ENCODE data around the gene VAMP1.

- TF ChIP-seq BHLHE40 (IDR thresholded peaks at IDR 0.05; ENCODE audit: borderline replicate concordance) (no peak), CTBP1 (IDR thresholded peaks at IDR 0.05; ENCODE audit: borderline replicate concordance) (no peak), SP1 (IDR thresholded peaks at IDR 0.05) (no peak), FOXM1 (IDR thresholded peaks at IDR 0.05; ENCODE audit: borderline replicate concordance) (no peak), FOXK2 (IDR thresholded peaks at IDR 0.05) (no peak), ARNT (IDR thresholded peaks at IDR 0.05) (no peak), L3MBTL2 (conservative IDR thresholded peaks at IDR 0.05) (no peak), SUZ12 (IDR thresholded peaks at IDR 0.05) (no peak)
These were observed 30.0 kb upstream of the VAMP1 start for GRCh38 chr12:6500466-6500865.
